Mucosa of stomach (tissue), 1 donor: Measurements from ENCODE around the gene EFCAB13.
"Not testable (repeated sequence)": the region's sequence is repeated elsewhere in the genome, so short reads cannot be mapped to it uniquely, and the experiment has no call there.

Source experiments
- H3K27me3 ChIP-seq: one replicate; pipeline ENCODE4 v1.7.0; 2013; ENCODE audit warnings: mild to moderate bottlenecking, low read length; ENCODE audit not compliant: control insufficient read depth, insufficient read depth
- H3K36me3 ChIP-seq: one replicate; pipeline ENCODE4 v1.7.0; 2013; ENCODE audit warnings: low read length; ENCODE audit not compliant: control insufficient read depth, insufficient read depth
- H3K4me1 ChIP-seq: one replicate; pipeline ENCODE4 v1.7.0; 2013; ENCODE audit warnings: mild to moderate bottlenecking, low read length; ENCODE audit not compliant: control insufficient read depth, insufficient read depth
- H3K4me3 ChIP-seq: one replicate; pipeline ENCODE4 v1.7.0; 2013; ENCODE audit warnings: low read length
- H3K9ac ChIP-seq: one replicate; pipeline ENCODE4 v1.7.0; 2013; ENCODE audit warnings: mild to moderate bottlenecking, low read length, moderate library complexity
- H3K9me3 ChIP-seq: one replicate; pipeline ENCODE4 v1.7.0; 2013; ENCODE audit warnings: mild to moderate bottlenecking, low read length, moderate library complexity; ENCODE audit not compliant: control insufficient read depth
- donor health status: Pancreatic carcinoma.

Gene EFCAB13

DNA sequence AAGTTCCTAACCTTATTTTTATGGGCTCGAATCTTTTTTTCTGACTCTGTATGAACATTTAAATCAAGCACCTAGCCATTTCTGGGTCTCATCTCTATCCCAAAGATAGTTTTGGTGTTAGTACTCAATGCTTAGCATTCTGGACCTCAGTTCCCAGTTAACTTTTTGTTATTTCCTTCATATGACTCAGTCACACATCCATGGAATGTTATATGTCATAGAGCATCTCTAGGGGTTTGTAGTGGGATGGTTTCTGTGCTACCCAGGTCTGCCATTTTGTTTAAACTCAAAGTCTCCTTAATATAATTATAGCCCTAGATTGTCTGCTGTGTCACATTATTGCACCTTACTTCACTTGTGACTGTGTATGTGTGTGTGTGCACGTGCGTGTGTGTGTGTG lies 90.1 kb downstream of the EFCAB13 start:
- no peaks in the 10 kb centered on the region for H3K27me3 ChIP-seq
- H3K36me3 ChIP-seq = no peaks in the 10 kb centered on the region
- no peaks in the 10 kb centered on the region for H3K4me1 ChIP-seq
- no peaks in the 10 kb centered on the region for H3K9me3 ChIP-seq
- H3K4me3 ChIP-seq = no peak overlapping the region
- H3K9ac ChIP-seq = no peak overlapping the region

DNA sequence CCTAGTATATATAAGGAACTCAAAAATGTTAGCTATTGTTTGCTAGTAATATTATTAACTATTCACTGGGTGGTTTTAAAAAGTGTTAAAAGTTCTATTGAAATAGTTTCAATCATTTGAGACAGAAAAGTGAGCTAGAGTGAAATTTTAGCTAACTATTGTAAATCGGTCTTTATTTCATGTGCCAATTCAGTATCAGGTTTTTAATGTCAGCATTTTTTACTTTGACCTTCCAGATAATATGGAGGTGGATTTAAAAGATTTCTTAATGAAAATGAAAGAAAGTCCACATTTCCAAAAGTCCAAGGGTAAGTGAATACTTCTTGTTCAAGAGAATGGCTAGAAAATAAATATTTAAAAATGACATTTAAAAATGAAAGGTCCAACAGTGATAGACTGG lies 90.9 kb downstream of the EFCAB13 start:
- no peaks in the 10 kb centered on the region for H3K9me3 ChIP-seq
- no peaks in the 10 kb centered on the region for H3K36me3 ChIP-seq
- H3K9ac ChIP-seq = no peak overlapping the region
- H3K27me3 ChIP-seq = no peaks in the 10 kb centered on the region
- no peak overlapping the region for H3K4me3 ChIP-seq
- no peaks in the 10 kb centered on the region for H3K4me1 ChIP-seq

DNA sequence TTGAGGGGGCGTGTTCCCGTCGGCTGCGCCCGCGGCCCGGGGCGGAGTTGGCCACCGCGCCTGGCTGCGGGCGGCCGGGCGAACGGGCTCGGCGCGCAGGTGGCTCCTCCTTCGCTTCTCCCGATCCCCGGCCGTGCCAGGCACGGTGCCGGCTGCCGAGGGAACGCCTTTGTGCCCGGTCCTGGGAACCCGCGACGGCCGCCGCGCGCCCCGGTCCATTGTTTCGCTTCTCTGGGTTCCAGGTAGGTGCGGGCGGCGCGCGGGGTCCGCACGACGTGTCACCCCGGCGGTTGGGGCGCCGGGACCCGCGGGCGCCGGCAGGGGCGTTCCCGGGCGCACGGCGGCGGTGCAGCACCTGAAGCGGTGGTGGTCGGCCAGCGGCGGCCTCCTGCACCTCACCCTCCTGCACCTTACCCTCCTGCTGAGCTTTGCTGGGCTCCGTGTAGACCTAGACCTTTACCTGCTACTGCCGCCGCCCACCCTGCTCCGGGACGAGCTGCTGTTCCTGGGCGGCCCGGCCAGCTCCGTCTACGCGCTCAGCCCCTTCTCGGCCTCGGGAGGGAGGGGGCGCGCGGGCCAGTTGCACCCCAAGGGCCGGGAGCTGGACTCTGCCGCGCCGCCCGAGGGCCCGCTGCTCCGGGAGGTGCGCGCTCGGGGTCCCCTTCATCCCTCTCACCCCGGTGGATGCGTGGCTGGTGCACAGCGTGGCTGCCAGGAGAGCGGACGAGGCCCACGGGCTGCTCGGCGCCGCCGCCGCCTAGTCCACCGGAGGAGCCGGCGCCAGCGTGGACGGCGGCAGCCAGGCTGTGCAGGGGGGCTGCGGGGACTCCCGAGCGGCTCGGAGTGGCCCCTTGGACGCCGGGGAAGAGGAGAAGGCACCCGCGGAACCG lies 99.9 kb downstream of the EFCAB13 start:
- Histone ChIP-seq H3K27me3 (no peaks in the 10 kb centered on the region), H3K9ac (peak overlapping the region; percentile 50), H3K4me3 (peak overlapping the region; percentile 25), H3K36me3 (no peaks in the 10 kb centered on the region), H3K4me1 (no peaks in the 10 kb centered on the region), H3K9me3 (no peaks in the 10 kb centered on the region)

- not testable (repeated sequence) for H3K36me3 ChIP-seq, H3K9me3 ChIP-seq, H3K27me3 ChIP-seq, H3K4me3 ChIP-seq, H3K4me1 ChIP-seq, H3K9ac ChIP-seq
Observed at GRCh38 chr17:47425233-47425632, 101.5 kb downstream of the EFCAB13 start.

GRCh38 chr17:47425887-47426635 lies 102.3 kb downstream of the EFCAB13 start:
- not testable (repeated sequence) for H3K4me1 ChIP-seq, H3K4me3 ChIP-seq, H3K36me3 ChIP-seq, H3K9ac ChIP-seq, H3K9me3 ChIP-seq, H3K27me3 ChIP-seq

GRCh38 chr17:47427985-47428384 lies 104.2 kb downstream of the EFCAB13 start:
- H3K4me3 ChIP-seq = no peak overlapping the region
- no peaks in the 10 kb centered on the region for H3K36me3 ChIP-seq
- H3K9me3 ChIP-seq = no peaks in the 10 kb centered on the region
- H3K27me3 ChIP-seq = no peaks in the 10 kb centered on the region
- no peak overlapping the region for H3K9ac ChIP-seq
- H3K4me1 ChIP-seq = no peaks in the 10 kb centered on the region

GRCh38 chr17:47432240-47432639 lies 108.5 kb downstream of the EFCAB13 start:
- H3K9ac ChIP-seq, H3K36me3 ChIP-seq, H3K4me1 ChIP-seq, H3K4me3 ChIP-seq, H3K27me3 ChIP-seq, H3K9me3 ChIP-seq: not testable (repeated sequence)

DNA sequence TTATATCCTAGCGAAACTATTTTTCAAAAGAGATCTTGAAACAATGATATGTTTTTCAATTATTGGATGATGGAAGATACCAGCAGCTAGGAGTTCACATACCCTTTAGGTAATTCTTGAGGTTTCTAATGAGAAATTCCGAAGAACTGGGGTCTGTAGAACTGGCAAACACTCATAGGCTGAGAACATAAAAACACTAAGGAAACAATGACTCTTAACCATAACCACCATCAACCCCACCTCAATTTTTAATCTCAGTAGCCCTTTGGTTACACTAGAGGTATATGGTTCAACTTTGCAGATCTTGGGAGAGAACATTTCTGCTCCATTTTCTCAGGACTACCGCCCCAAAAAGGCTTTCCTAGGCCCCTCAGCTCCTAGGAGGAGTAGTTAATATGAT lies 141.4 kb downstream of the EFCAB13 start:
- no peak overlapping the region for H3K9ac ChIP-seq
- H3K4me3 ChIP-seq = no peak overlapping the region
- no peaks in the 10 kb centered on the region for H3K4me1 ChIP-seq
- no peaks in the 10 kb centered on the region for H3K27me3 ChIP-seq
- H3K9me3 ChIP-seq = no peaks in the 10 kb centered on the region
- H3K36me3 ChIP-seq = no peaks in the 10 kb centered on the region

DNA sequence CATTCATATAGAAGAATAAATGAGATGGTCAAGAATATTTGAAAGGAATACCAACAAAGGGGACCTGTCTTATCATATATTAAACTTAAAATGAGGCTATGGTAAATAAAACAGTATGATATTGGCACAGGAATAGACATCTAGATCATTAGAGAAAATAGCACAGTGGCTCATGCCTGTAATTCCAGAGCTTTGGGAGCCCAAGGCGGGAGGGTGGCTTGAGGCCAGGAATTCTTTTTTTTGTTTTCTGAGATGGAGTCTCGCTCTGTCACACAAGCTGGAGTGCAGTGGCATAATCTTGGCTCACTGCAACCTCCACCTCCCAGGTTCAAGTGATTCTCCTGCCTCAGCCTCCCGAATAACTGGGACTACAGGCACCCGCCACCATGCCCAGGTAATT lies 143.2 kb downstream of the EFCAB13 start:
- H3K9ac ChIP-seq, H3K4me1 ChIP-seq, H3K36me3 ChIP-seq, H3K9me3 ChIP-seq, H3K27me3 ChIP-seq, H3K4me3 ChIP-seq: not testable (repeated sequence)

- H3K4me3 ChIP-seq = no peak overlapping the region
- no peaks in the 10 kb centered on the region for H3K36me3 ChIP-seq
- no peak overlapping the region for H3K9ac ChIP-seq
- no peaks in the 10 kb centered on the region for H3K9me3 ChIP-seq
- no peaks in the 10 kb centered on the region for H3K27me3 ChIP-seq
- H3K4me1 ChIP-seq = no peaks in the 10 kb centered on the region
Observed at GRCh38 chr17:47470836-47471235, 147.1 kb downstream of the EFCAB13 start.

- H3K9ac ChIP-seq, H3K9me3 ChIP-seq, H3K4me3 ChIP-seq, H3K27me3 ChIP-seq, H3K4me1 ChIP-seq, H3K36me3 ChIP-seq: not testable (repeated sequence)
Observed at GRCh38 chr17:47472073-47472472, 148.3 kb downstream of the EFCAB13 start.
